GM19468 (cell line): ENCODE measurements around the gene GTF3C5.
"Not testable (repeated sequence)": the region's sequence is repeated elsewhere in the genome, so short reads cannot be mapped to it uniquely, and the experiment has no call there.

Experiments
- ATAC-seq: cut with Tn5 transposase; IDR thresholded peaks from one replicate; pipeline ENCODE4 v1.9.1; 2021; ENCODE audit warnings: mild to moderate bottlenecking, moderate library complexity, moderate number of reproducible peaks; ENCODE audit not compliant: unreplicated experiment; ENCODE audit errors: extremely low read depth

The GTF3C5 gene

DNA sequence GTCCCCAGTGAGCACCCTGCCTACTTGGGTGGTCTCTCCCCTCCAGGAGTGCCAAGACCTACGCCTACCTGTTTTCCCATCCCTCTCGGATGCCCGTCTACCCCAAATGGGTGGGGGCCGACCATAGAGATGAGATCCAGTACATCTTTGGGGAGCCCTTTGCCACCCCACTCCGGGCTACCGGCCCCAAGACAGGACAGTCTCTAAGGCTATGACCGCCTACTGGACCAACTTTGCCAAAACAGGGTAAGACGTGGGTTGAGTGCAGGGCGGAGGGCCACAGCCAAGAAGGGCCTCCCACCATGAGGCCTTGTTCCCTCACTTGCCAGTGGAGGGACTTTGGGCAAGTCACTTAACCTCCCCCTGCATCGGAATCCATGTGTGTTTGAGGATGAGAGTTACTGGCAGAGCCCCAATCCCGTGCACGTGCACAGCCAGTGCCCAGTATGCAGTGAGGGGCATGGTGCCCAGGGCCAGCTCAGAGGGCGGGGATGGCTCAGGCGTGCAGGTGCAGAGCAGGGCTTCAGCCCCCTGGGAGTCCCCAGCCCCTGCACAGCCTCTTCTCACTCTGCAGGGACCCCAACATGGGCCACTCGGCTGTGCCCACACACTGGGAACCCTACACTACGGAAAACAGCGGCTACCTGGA lies 55.5 kb downstream of the GTF3C5 start:
- not testable (repeated sequence) for ATAC-seq

DNA sequence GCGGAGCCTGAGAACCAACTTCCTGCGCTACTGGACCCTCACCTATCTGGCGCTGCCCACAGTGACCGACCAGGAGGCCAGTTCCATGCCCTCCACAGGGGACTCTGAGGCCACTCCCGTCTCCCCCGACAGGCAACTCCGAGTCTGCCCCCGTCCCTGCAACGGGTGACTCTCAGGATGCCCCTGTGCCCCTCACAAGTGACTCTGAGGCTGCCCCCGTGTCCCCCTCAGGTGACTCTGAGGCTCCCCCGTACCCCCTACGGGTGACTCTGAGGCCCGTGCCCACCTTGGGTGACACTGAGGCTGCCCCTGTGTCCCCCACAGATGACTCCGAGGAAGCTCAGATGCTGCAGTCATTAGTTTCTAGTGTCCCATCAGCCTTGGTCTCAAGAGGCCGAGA lies 56.1 kb downstream of the GTF3C5 start:
- ATAC-seq = no peak

DNA sequence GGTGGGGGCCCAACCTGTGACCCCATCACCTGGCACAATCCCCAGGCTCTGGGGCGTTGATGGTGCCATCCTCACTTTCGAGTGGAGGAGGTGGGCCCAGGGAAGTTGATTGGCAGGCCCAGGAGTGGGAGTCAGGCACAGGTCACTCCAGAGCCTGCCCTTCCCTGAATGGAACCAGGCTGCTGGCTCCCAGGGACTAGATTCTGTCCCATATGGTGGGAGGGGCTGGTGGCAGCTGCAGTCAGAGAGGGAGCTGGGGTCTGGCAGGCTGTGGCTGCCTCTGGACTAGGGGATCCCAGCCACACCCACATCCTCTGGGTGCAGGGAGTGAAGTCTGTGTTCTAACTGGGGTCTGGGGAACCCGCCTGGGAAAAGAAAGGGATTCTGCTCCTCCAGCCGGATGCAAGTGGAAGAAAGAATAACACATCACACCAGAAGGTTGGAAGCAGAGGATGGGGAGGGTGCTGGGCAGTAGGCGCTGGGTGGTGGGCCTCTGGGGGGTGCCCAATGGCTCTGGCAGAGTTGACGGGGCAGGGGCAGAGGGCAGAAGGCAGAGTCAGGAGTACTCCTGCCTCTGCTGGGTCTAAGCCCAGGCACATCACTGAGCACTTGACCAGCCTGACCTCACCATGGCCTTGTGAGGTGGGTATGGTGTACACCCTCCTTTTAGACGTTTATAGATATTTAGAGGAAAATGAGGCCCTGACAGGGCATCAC lies 56.8 kb downstream of the GTF3C5 start:
- no peak for ATAC-seq

DNA sequence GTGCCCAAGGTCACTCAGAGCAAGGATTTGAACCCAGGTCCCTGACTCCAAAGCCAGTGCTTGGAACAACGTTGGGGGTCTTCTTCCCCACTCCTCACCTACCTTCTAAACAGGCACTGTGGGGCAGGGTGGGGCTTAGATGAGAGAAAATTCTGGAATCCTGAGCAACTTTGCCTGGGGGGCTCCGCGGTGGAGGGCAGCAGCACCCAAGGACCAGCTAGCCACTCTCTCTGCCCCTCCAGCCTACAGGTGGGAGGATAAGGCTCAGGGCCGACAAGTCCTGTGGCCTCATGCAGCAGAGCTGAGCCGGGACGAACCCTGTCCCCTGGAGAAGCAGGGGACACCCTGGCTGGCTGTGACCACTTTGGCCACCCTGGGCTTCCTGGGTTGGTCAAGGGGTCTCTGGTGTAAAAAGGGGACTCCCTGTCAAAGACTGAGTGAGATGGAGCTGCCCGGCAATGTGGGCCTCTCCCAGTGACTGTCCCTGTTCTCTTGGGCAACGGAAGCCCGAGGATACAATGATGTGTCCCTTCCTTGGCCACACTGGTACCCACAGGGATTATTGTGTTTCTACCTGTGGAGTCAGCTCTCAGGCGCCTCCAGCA lies 57.5 kb downstream of the GTF3C5 start:
- ATAC-seq = no peak

DNA sequence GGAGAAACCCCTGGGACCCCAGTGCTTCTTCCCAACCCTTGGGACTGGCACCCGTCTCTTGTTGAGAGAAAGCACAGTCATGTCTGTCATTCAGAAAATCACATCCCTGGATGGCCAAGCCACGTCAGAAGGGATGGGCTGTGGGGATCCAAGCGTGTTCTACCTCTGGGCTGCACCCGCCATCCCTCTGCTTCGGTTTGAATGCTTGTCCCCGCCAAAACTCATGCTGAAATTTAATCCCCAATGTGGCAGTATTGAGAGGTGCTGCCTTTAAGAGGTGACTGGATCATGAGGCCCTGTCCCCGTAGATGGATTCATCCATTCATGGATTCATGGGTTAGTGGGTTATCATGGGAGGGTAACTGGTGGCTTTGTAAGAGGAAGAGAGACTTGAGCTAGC lies 58.0 kb downstream of the GTF3C5 start:
- no peak for ATAC-seq

DNA sequence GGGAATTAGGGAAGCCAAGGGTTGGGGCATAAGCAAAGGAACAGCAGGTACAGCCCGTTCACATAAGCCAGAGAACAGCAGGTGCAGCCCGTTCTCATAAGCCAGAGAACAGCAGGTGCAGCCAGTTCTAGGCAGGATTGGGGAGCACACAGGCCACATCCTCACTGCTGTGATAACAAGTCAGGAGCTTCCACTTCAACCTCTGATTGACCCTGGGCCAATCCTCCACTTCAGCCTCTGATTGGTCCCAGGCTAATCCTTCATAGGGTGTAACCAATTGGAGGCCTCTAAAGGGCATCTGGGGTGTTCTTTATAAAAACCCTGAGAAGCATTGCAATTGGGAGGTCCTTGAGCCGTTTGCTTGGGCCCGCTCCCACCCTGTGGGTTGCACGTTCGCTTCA lies 58.5 kb downstream of the GTF3C5 start:
- no peak for ATAC-seq

DNA sequence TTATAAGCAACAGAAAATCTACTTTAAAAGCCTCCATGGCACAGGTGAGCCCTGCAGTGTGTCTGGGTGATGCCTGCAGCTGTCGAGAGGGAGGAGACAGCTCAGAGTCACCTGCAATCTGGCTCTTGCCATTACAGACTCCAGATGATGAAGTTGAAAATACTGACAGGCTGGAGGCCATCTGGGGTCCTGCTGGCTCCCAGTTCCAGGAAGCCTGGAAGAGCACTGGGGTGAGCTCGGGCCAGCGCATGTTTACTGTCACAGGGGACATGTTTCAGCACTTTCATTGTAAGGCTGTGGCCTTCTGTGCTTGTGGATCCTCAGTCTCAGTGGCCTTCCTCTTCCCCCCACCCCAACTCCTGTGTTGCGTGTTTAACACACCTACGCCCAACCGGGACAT lies 59.4 kb downstream of the GTF3C5 start:
- ATAC-seq = no peak

DNA sequence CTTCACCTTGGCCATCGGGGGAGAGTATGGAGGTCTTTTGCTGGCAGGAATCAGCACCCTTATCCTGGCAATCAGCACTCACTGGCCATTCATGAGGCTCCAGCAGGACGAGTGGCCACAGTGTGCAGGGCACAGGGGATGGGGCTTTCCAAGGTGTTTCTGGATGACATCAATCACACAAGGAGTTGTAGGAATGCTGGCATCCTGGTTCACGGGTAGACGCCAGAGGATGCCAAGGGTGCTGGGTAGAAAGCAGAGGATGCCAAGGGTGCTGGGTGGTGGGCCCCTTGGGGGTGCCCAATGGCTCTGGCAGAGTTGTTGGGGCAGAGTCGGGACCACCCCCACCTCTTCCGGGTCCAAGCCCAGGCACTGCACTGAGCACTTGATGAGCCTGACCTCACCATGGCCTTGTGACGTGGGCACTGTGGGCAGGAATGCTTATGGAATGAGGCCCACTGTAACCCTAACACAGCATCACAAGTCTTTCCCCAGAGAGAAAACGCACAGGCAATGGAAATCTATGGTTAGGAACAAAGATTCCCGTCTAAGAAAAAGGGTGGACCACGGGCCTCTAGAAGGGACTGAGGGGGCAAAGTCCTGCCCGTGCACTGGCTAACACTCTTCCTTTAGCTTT lies 60.1 kb downstream of the GTF3C5 start:
- ATAC-seq = no peak

DNA sequence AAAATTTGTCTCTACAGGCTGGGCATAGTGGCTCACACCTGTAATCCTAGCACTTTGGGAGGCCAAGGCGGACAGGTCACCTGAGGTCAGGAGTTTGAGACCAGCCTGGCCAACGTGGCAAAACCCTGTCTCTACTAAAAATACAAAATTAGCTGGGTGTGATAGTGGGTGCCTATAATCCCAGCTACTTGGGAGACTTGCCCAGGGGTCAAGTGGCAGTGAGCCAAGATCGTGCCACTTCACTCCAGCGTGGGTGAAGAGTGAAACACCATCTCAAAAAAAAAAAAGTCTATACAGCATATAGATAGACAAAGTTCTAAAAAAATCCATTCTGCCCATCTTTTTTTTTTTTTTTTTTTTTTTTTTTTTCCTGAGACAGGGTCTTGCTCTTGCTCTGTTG lies 63.6 kb downstream of the GTF3C5 start:
- not testable (repeated sequence) for ATAC-seq

DNA sequence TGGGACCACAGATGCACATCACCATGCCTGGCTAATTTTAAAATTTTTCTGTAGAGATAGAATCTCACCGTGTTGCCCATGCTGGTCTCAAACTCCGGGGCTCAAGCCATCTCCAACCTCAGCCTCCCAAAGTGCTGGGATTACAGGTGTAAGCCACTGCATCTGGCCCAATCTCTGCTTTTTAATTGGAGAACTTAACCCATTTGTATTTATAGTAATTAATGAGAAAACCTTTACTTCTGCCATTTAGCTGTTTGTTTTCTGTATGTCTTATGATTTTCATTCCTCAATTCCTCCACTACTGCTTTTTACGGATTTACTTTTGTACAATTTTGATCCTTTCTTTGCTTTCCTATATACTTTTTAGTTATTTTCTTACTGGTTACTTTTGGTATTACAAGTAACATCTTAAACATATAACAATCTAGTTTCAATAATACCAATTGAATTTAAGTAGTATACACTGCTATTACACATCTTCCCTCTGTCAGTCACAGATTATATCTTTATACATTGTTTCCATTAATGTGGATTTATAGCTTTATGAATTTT lies 64.1 kb downstream of the GTF3C5 start:
- ATAC-seq = no peak

DNA sequence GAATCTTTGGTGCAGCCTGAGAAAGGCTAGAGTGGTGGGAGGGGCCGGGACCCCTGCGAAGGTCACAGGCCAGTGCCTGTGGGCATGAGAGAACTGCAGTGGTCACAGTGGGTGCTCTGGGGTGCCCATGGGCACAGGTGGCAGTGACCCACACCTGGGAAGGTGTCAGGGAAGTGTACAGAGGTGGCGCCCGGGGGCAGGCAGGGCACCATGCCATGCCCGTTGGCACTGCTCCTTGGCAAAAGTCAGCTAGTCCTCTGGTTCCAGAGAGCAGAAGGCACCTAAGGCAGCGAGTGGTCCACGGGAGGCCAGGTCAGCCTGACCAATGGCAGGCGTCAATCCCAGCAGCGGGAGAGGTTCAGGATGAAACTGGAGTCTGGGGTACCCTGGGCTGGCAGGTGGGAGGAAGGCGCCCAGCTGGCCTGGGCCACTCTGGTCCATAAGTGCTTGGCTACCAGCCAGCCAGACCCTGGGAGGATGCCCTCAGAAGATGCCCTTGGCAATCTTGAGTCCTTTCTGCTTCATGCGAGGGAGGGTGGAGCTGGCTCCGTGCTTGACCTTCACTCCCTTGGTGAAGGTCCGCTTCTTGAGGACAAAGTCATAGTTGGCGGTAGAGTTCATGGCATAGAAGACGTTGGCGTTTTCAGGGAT lies 67.4 kb downstream of the GTF3C5 start:
- ATAC-seq = no peak

DNA sequence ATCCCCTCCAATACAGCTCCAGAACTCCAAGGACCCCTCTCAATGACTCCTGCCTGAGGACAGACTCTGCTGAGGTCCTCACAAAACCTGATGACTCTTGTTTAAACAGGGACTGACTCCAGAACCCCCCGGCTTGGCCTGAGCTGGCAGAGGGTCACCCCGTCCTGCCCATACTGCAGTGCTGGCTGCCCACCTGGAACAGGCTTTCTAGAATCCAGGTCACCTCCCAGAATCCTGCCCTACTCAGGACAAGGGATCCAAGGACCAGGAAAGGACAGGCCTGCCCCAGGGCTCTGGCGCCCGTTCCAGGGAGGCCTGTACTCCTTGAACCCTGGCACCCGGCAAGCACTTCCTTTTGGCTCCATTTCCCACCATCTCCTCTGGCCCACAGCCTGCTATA lies 68.1 kb downstream of the GTF3C5 start:
- ATAC-seq = no peak

DNA sequence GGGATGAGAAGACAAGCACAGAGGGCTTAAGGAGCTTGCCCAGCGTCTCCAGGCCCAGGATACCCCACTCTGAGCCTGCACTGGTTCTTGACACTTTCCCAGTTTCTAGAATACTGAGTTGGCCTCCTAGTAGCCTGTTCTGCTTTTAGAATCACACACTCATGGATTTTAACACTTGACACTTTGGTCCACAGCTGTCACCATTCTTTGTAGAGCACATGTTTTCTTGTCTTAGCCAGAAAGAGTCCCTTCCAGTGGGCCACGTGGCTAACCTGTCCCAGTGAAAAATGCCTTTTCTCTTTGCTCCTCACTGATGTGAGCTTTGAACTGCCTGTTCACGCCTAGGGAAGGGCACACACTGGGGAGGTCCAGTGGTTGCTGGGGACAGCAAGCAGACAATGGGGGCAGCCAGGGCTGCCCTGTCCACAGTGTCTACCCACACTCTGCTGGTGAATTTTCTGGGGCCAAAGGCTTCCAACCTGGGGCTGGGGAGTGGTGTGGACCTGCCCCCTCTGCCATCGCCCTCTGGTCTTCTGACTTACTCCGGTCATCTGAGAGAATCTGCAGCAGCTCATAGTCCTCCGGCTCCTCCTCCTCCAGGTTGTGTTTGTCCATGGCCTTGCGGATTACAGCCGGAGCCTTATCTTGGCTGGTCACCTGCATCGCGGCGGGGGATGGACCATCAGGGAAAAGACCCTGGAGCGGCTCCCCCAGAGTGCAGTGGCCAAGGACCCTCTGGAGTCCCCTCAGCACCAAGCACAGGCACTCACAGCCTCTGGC lies 69.1 kb downstream of the GTF3C5 start:
- no peak for ATAC-seq

DNA sequence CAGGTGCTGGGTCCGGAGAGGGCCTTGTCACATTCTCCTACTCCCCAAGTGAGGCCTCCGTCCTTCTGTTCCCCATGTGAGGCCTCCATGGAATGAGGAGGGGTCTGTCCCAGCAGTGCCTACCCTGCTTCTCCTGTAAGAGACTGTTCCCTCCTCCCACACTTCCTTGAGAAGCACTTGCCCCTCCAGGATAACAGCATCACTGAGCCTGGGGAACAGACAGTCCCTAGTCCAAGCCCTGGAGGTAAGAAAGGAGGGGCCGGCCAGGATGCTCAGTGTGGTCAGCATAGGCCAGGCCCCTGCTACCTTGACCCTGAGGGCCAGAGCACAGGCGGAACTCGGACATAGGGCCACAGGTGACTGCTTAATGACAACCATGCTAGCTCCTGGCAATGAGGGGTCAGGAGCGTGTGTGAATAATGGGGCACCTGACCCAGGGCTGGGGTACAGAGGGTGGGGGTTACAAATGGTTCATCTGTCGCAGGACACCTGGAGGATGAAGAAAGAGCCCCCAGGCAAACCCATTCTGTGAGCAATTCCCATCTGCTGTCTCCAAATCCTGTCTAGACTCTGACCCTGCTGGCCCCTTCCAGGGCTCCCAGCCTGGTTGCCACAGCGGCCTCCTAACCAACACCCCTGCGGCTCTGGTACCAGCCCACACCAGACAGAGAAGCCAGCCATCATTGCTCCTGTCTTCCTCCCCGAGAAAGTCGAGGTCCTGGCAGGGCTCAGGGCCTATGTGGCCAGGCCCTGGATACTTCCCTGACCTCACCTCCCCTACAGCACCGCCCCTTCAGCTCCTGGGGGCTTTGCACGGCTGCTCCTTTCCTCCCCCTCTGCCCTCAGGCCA lies 69.9 kb downstream of the GTF3C5 start:
- no peak for ATAC-seq

DNA sequence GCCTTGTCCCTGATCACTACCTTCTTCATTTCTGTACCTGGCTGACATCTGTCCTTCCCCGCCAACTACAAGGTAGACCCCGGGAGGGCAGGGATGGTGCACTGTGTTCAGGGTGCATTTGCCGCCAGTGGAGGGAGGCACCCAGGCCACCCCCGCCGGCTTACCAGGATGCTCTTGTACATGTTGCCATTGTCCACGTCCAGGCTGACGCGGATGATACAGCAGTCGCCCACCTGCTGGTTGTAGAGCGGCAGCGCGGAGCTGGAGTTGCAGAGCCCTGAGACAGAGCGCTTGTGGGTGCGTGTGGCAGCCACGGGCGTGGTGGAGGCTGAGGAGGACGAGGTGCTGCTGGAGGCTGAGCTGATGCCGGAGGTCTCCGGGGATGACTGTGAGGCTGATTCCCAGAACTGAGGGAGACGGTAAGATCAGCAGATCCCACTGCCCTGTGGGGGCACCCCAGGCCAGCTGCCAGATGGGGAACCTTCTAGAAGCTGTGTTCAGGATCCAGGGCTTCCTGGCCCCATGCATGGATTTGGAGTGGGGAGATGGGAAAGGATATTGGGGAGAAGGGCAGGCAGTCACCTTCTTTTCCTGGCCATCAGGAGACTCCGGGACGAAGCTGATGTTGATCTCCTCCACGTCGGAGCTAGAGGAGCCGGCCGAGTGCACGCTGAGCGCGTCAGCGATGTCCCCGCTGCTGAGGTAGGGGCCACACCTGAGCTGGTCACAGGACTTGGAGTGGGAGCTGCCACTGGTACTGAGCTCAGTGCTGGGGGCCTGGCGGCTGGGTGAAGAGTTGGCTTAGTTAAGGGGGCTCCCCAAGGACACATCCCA lies 70.8 kb downstream of the GTF3C5 start:
- no peak for ATAC-seq

DNA sequence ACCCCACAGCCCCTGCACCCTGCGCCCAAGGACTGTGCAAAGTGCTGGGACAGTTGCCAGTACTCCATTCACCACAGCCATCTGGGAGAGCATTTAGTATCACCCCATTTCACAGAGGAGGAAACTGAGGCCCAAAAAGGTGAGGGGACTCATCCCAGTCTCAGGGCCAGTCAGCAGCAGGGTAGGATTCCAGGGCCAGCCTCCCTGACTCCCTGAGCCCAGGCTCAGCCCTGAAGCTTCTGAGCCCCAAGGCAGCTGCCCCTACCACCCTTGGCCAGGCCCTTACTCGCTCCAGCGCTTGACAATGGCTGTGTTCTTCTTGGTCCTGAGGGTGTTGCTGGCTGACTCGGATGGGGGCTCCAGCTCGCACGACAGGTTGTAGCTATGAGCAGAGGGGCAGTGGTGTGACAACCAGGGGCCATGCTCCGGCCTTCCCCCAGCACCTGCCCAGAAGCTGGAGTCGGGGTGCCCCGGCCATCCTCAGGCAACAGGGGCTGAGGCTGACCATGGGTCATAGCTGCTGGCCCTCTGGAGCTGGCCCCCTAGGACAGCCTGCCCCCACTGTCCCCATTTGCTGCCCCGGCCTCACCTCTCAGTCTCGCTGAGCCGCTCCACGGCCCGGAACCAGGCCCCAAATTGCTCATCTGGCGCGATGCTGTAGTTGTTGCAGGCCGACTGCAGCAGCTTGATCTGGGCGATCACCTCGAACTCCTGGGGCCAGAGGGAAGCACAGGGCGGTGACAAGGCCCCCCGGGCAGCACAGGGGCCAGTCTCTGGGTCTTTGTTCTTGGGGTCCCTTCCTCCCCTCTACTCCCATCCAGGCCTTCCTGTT lies 71.6 kb downstream of the GTF3C5 start:
- ATAC-seq = no peak
